GM12892 (cell line): ENCODE results near the gene NEK10.

Source experiments
- POLR2A ChIP-seq: IDR thresholded peaks from 2 replicates; pipeline ENCODE4 v1.6.1; 2011; ENCODE audit warnings: low read depth, low read length, control low read depth
- TAF1 ChIP-seq: IDR thresholded peaks from 2 replicates; pipeline ENCODE4 v1.6.1; 2011; ENCODE audit warnings: low read depth, mild to moderate bottlenecking, control low read depth, low read length, borderline replicate concordance

DNA sequence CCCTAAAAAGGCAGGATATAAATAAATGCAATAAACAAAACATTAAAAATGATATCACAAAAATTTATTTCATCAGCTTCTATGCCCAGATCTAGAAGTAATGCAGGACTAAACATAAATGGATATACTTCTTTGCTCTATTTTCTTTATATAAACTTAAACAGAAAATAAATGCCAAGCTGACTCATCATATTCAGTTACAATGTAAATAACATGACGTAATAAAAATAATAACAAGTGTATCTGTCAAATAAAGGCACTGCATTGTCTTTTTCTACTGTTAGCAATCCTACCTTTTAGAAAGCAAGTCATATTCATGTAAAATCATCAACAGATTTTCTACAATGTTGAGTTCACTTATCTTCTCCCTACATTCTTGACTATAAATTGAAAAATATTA lies 61.6 kb downstream of the NEK10 start:
- TF ChIP-seq POLR2A (no peak), TAF1 (no peak)
